DMS79 (cell line): ENCODE measurements around the gene TMEM178B.
A peak's percentile ranks its signal among the peaks of the same experiment; 100 is the strongest.
"Not testable (repeated sequence)": the region's sequence is repeated elsewhere in the genome, so short reads cannot be mapped to it uniquely, and the experiment has no call there.

Experiments
- DNase-seq: peaks from one replicate; lab custom pipeline; 2025; lab: John Stamatoyannopoulos, UW

The TMEM178B gene

DNA sequence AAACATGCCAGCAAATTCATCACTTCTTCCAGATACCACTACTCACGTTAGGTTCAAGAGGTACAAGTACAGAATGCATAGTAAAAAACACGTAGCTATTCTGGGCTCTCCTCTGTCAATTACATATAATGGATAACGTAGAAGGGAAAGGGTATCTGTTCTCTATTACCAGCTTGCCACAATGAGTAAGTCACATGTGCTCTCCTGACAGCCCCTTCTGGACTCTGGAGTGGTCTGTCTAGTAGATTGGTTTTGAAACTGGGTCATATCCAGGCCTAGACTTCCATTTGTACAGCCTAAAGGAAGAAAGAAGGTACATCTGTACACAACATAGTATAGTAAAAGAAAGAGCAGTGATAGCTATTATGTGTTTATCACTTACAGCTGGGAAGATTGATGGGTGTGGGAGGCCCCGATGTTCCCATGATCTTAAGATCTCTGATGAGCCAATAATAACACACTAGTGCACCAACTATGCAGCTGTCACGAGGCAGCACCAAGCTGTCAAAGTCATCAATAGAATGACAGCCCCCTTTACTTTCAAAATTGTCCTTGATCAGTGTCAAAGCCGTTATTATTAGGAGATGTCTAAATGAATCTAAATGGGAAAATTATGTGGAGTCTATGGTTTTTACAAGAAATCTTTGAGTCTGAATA lies 315.4 kb downstream of the TMEM178B start:
- DNase-seq, result no peak

DNA sequence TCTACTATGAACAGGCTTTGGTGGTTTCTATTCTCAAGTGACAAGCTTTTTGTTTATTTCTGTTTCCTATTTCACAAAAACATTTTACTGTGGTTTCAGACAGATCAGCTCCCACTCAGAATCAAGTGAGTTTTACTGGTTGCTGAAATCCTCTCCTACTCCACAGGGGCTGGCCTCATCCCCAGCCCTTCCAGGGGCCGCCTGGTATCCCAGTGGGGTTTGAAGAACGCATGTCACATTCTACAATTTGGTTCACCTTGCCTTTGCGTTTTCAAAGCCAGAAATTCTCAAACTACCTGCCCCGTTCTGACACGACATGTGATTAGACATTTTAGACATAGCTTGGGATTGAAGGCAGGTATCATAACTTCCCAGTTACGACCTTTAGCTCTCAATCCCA lies 316.5 kb downstream of the TMEM178B start:
- no peak for DNase-seq

DNA sequence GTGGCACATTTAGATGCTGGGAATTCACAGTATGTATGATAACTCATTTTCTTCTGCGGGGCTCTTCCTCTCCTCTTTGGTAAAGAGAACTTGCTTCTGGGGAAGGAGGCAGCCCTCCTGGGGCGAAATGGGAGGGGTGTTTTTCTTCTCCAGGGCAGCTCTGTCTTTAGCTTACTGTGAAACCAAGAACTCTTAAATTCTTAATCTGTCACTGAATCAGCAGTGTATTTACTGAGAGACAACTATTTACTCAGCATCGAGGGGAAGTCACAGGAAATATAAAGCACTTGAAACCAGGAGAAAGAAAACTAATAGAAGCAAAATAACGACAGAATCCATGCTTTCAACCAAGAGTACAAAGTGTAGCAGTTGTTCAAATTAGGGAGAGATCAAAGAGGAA lies 319.2 kb downstream of the TMEM178B start:
- no peak for DNase-seq

DNA sequence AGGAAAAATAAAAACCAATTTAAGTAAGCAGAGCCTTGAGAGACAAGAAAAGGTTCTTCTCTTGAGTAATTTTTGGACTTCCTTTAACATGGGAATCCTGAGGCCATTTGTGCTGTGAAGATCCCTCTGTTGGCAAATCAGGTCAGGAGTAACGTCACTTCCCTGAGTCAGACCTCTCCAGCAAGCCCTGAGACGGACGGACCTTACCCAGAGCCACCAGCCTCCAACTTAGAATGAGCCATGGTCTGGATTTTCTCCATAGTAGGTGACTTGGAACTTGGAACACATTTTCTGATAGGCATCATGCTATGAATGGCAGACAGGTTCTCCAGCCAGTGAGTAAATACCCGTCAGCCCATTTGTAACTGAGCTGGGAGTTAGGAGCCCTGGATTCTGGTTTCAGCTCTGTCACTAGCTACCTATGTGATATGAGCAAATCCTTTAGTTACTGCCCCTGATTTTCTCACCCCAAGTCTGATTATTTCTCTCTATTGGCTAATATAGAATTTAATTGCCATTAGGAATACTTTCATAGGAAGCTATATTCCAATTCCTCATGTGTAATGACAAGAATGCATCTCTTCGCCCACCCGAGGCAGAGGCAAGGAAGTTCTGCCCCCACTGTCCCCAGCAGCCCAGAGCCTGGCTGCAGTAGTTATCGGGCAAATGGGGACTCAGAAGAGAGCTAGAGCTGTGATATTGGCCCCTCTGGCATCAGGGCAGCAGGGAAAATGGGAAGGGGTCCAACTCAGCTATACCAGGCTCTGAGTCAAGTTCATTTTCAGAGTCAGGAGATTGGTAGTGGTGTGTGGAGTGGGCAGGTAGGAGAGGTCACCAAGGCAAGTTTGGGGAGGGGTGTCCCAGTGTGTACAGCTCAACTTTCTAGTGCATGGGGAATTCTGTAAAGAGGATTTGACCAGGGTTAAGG lies 323.6 kb downstream of the TMEM178B start:
- DNase-seq, result no peak

DNA sequence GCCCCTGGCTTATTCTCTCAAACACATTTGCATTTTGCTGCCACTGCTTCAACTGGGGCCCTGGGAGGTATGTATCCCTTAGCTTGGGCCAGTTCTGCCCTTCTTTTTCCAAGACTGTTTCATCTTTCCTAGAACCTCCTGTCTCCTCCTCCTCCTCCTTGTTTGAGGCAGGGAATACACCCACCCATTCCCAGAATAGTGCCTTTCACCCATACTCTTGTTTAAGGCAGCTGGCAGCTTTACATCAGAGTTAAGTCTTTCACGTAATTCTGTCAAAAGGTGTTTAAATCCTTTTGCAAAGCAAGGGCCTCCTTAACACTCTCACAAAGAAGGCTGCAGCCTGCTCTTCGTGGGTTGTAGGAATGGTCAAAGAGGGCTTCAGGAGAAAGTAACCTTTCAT lies 326.5 kb downstream of the TMEM178B start:
- DNase-seq, result no peak

DNA sequence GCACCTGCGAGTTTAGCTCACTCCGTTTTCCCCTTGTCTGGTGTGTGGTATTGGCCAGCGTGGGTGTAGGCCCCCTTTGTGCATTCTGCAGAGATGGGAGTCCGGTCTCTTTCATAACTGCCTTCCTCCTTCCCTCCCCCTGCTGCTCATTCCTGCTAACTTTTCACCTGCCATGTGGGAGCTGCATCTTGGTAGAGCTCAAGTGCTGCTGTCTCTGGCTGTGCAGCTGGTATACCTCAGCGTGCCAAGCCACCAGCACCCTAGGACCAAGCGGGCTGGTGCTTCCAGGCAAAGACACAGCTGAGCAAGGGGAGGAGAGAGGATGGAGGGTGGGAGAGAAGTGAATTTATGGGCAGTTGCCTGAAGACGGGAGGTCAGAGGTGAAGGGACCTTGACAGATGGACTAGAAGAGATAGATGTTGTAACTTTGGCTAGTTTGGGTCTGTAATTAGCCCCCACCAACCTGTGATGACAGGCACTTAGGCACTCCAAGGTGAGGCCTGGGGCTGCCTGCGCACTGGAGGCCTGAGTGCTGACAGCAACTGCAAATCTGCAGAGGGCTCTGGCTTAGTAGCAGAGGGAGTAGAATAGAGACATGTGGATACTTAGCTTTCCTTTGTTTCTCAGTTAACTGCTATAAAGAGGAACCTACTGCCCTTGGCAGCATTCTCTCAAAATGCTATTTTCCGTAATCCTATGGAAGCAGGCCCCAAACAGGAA lies 328.6 kb downstream of the TMEM178B start:
- DNase-seq, result no peak

DNA sequence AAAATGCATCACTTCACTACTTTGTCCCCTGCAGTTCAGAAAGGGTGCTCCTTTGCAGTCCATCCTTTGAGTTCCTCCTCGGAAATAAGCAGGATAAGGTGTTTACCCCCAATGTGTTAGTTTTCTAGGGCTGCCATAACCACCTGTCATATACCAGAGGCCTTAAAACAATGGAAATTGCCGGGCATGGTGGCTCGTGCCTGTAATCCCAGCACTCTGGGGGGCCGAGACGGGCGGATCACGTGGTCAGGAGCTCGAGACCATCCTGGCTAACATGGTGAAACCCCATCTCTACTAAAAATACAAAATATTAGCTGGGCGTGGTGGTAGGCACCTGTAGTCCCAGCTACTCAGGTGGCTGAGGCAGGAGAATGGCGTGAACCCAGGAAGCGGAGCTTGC lies 330.0 kb downstream of the TMEM178B start:
- DNase-seq, result not testable (repeated sequence)

DNA sequence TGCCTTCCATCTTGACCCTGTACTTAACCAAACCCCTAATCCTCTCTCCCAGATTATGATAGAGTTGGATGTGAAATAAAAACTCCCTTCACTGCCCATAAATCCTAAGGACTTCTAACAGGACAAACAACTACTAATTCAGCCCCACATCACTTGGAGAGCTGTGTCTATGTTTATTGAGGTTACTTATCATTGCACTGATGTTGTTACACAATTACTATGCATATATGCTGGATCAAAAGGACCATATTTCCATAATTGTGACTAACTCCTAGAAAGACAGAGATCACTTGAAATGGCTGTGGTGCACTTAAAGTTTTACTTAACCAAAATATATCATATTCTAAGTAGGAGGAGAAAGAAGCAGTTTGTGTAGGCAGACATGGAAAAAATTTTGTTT lies 332.5 kb downstream of the TMEM178B start:
- no peak for DNase-seq

DNA sequence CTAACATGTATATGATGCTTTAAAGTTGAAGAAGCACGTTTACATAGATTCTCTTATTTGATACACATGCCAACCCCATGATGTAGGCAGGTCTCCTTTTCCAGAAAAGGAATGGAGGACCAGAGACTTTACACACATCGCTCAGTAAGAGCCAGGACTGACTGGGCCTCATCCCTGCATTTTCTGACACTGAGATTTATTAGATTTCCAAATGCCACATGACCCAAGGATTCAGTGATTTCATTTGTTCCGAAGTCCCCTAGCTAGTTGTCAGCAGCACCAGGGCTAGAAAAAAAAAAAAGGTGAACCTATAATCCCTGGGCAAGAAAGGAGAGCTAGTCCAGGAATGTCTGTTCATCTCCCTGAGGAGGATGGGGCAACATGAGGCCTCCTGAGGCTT lies 334.0 kb downstream of the TMEM178B start:
- no peak for DNase-seq

DNA sequence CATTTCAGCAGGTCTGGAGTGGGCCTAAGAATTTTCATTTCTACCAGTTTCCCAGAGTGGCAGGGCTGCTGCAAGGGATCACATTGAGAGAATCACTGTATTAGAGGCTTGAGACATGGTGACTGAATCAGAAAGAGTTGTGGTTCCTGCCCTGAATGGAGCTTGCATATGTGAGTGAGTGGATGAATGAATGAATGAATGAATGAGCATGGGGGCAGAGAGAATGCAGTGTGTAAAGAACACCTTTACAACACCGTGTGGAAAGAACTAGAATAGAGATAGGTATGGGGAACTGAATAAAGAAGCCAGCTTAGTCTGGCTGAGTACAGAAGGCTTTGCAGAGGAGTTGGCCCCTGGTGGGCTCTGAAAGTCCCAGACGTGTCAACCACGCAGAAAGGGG lies 334.6 kb downstream of the TMEM178B start:
- DNase-seq, result no peak

DNA sequence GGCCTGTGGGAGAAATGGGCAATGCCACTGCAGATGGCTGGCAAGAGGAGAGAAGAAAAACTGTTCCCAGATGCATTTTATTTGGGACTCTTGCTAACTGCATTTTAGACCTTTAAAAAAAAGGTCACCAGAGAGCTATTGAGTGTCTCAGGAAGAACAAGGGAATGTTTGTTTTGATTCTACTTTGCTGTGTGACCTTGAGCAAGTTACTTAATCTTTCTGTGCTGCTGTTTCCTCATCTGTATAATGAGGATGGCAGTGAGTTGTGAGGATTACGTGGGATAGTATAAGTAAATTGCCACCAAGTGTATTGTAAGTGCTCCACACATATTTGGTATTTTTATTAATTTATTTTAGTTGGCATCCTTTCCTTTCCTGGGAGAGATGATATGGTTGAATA lies 335.4 kb downstream of the TMEM178B start:
- no peak for DNase-seq

DNA sequence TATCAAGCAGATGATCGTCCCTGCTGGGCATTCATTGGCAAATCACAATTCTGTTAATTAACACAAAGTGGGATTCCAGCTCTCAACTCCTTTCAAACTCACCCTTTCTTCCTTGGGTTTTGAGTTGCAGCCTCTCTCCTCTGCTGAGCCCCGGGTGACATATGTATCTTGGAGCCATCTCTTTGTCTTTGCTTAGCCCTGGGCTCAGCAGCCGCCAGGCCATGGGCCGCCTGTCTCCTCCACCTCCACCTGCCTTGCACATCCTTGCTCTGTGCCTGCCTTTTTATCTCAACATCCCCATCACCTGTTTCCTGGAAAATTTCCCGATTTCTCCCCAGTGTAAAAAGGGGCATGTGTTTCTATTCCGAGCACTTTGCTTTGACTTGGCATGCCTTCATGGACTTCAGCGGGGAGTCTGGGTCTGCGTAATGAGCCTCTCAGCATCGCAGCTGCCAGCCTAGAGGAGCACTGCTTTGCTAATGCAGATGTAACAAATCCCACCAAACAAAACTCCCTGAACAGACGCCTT lies 336.0 kb downstream of the TMEM178B start:
- DNase-seq, result peak; percentile 92

DNA sequence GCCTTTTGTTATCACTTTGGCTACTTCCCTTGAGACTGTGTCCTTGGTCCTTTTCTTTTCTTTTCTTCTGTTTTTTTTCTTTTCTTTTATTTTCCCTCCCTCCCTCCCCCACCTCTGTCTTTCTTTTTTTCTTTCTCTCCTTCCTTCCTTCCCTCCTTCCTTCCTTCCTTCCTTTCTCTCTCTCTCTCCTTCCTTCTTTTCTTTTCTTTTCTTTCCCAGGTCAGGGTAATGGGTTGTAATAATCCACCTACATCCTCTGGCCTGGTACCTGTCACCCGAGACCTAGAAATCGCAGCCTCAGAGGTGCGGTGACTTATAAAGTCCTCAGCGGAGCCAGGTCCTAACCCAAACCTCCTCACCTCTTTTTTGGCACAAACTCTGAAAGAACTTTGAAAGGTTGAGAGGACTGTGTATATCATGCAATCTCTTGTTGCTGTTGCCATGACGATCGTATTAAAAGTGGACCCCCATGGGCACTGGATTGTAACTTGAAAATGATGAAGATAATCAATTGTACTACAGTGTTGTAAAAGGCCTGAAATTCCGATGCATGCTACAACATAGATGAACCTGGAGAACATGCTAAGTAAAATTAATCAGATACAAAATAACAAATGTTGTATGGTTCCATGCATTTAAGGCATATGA lies 336.6 kb downstream of the TMEM178B start:
- no peak for DNase-seq

DNA sequence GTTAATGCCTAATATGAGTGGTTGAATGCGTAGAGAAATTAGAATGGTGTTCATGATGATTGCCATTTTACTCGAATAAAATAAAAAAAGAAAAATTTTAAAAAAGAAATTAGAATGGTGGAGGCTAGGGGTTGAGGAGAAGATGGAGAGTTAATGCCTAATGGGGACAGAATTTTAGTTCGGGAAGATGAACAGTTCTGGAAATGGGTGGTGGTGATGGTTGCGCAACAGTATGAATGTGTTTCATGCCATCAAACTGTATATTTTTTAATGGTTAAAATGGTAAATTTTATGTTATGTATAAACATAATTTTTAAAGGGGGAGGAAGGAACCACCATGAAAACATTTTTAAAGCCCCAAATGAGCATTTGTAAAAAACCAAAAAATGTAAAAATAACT lies 337.3 kb downstream of the TMEM178B start:
- DNase-seq, result no peak

DNA sequence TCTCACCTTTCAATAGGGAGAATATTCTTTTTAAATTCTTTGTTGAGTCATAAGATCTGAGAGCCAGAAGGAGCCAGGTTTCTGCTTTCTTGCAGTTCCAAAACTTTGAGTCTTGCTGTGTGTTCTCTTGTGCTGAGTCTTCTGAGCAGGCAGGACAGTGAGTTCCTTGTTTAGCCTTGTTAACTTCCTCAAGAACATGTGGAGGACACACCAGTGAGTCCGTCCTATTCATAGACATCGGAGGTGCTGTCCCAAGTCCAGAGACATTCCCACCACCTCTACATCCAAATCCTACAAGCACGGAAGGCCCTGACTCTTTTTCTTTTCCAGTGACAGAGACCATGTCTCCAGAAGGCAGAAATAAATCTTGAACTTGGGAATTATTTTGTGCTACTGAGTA lies 342.1 kb downstream of the TMEM178B start:
- no peak for DNase-seq

DNA sequence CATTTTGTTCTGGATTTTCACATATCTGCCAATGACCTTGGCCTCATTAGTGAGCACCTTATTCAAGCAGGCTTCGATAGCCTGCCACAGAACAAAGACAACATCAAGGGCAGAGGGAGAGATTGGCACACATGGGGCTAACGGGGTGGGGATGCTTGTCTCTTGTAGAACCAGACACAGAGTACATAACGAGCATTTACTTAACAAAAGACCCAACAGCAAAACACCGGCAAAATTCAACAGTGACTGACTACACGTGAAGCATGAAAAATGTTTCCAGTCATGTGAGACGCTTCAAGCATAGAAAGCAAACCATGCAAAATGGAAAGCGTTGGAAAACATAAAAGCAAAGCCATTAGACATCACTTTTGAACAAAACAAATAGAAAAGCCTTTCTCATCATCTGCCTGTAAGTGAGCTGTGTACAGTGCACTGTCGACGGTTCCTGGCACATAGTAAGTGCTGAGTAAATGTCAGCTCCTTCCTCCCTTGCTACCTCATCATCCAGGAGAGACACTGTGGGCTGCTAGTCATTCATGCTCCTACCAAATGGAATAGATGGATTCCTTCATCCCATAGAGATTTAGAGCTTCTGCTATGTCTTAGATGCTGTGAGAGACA lies 342.9 kb downstream of the TMEM178B start:
- peak; percentile 99 for DNase-seq

DNA sequence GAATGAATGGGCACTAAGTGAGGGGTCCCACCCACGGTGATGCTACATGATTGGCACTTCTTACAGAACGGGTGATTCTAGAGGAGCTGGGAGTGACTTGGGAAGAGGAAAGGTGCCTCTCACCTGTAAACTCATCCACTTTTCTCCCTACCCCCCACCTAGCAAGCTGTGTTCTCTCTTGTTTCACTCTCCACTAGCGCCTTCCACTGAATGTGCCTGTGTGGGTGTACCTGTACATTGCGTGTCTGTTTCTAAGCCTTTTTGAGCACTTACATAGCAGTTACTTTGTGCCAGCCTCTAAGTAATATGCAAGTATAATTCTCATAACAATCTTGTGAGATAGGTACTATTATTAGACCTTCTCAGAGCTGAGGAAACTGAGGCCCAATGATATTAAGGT lies 343.6 kb downstream of the TMEM178B start:
- DNase-seq, result no peak

DNA sequence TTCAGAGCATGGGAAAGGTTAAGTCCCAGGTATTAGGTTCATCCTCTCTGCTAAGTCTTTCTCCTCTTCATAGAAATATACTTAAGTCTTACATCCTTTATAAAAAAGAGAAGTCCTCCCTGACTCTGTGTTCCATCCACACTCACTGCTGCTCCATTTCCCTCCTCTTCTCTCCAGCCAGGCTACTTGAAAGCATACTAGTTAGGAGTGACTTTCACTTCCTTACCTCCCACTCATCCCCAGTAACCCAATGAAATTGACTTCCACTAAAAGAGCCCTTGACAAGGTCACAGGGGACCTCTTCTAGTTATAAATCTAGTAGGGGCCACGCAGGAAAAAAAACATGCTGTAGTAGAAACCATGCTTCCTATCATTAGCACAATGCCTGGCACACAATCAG lies 344.2 kb downstream of the TMEM178B start:
- peak; percentile 26 for DNase-seq

DNA sequence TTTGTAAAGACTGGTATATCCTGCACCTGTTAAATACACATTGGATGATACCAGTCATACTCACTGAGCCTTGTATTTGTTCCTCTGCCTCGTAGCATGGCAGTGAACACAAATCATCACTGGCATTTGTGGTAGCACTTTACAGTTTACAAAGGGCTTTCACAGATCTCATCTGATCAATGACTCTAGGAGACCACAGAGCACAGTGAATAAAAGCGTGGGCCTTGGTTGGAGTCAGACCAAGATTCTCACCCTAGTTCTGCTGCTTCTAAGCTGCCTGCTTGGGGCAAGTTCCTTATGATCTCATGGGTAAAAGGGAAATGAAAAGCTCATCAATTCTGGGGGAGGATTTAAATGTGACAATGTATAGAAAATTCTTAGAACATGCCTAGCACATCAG lies 347.4 kb downstream of the TMEM178B start:
- no peak for DNase-seq

DNA sequence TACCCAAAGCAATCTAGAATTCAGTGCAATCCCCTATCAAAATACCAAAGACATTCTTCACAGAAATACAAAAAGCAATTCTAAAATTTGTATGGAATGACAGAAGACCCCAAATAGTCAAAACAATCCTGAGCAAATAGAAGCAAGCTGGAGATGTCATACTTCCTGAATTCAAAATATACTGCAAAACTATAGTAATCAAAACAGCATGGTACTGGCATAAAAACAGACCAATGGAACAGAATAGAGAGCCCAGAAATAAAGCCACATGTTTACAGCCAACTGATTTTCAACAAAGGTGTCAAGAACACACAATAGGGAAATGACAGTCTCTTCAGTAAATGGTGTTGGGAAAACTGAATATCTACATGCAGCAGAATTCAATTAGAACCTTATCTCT lies 353.3 kb downstream of the TMEM178B start:
- no peak for DNase-seq

DNA sequence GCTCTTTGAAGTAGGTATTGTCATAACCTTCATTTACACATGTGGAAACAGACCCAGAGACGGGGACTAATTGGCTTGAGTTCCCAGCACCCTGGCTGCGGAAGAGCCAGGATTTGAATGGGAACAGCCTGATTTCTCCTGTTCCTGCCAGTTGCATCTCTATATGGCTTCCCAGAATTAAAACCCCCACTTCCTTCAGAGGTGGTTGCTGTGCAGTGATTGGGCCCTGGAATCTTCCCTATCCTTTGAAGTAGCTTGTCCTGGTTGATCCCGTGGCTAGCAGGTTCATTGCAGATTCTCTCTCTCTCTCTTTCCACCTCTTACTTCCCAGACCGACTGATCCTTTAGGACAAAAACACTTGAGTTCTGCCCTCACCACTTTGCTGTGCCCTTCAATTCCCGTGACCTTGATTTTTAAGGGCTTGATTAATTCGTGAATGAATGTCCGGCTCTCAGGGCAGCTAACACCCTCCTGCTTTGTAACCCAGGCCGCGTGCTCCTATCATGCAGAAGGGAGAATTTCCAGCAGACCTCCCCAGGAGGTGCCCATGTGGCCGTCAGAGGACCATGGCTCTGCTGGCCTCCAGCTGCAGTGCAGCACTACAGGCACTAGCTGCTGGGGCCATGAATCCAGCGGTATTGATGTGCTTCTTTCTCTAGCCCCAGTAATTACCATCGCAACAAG lies 356.7 kb downstream of the TMEM178B start:
- DNase-seq, result no peak
